H1 (cell line): ENCODE results near the gene MALT1. TPM values are rescaled to one million over a fixed set of nuclear protein-coding genes. Genes with fewer than 3 reads are reported as not detected.

Experiments
- CTCF ChIA-PET: fragments of 300-600 bp; sonication (Branson Sonifier 250); formaldehyde crosslinking; loops from one replicate; lab custom pipeline; 2021; ENCODE audit not compliant: partially characterized antibody; lab: Charles Lee
- POLR2A ChIA-PET: fragments of 300-600 bp; sonication (Branson Sonifier 250); formaldehyde crosslinking; loops from one replicate; lab custom pipeline; 2021; ENCODE audit warnings: inconsistent platforms; ENCODE audit not compliant: partially characterized antibody; lab: Charles Lee
- DNase-seq, 2 experiments: peaks; one replicate each; pipeline versions ENCODE4 v3.0.0 to v3.0.0-alpha.2; 2010 to 2022; ENCODE audit warnings: low spot score in 2 of 2, low read depth in 1 of 2, mixed read lengths in 1 of 2
- FAIRE-seq: peaks from 2 replicates; lab custom pipeline; 2011; peaks lifted over from hg19 to GRCh38; lab: Jason Lieb, UNC
- H2AFZ ChIP-seq: 2 replicates; pipeline ENCODE4 v1.8.1; 2012; ENCODE audit warnings: low read length, inconsistent platforms
- H2AK5ac ChIP-seq: 2 replicates; pipeline ENCODE4 v1.6.1; 2013; ENCODE audit warnings: low read depth, low read length
- H2BK120ac ChIP-seq: replicated peaks from 2 replicates; pipeline ENCODE3; 2013; ENCODE audit warnings: low read depth, low read length, inconsistent platforms
- H2BK12ac ChIP-seq: 2 replicates; pipeline ENCODE4 v1.6.1; 2013; ENCODE audit warnings: low read depth, low read length
- H2BK15ac ChIP-seq: 2 replicates; pipeline ENCODE4 v1.6.1; 2013; ENCODE audit warnings: low read length
- H2BK20ac ChIP-seq: 2 replicates; pipeline ENCODE4 v1.6.1; 2013; ENCODE audit warnings: low read length
- H2BK5ac ChIP-seq: 2 replicates; pipeline ENCODE4 v1.6.1; 2013; ENCODE audit warnings: low read depth, low read length
- H3K14ac ChIP-seq: 2 replicates; pipeline ENCODE4 v1.6.1; 2013; ENCODE audit warnings: inconsistent platforms; ENCODE audit not compliant: insufficient read length
- H3K18ac ChIP-seq: 2 replicates; pipeline ENCODE4 v1.6.1; 2013; ENCODE audit warnings: low read length; ENCODE audit errors: extremely low read depth
- H3K23ac ChIP-seq: 2 replicates; pipeline ENCODE4 v1.6.1; 2013; ENCODE audit warnings: inconsistent platforms; ENCODE audit not compliant: insufficient read length
- H3K23me2 ChIP-seq: 2 replicates; pipeline ENCODE4 v1.6.1; 2013; ENCODE audit warnings: low read depth, low read length
- H3K27ac ChIP-seq: 2 replicates; pipeline ENCODE4 v1.6.1; 2011; ENCODE audit warnings: low read depth, low read length, inconsistent platforms
- H3K27me3 ChIP-seq, 4 experiments: replicated peaks in 1 of 4; 1 replicate in 1 of 4; 2 replicates in 3 of 4; pipeline versions ENCODE4 v1.6.1 to v1.8.1; 2011 to 2013; ENCODE audit warnings: low read length in 3 of 4, mild to moderate bottlenecking in 3 of 4, inconsistent platforms in 2 of 4, mixed read lengths in 2 of 4, moderate library complexity in 1 of 4; ENCODE audit not compliant: control insufficient read depth in 3 of 4, insufficient read depth in 3 of 4; ENCODE audit errors: extremely low read depth in 1 of 4
- H3K36me3 ChIP-seq, 4 experiments: 2 replicates each; pipeline versions ENCODE4 v1.6.1 to v1.8.1; 2011 to 2013; ENCODE audit warnings: mild to moderate bottlenecking in 4 of 4, low read length in 3 of 4, moderate library complexity in 2 of 4, control low read depth in 1 of 4, inconsistent platforms in 1 of 4; ENCODE audit not compliant: insufficient read depth in 4 of 4, control insufficient read depth in 2 of 4
- H3K4ac ChIP-seq: replicated peaks from 2 replicates; pipeline ENCODE3; 2013; ENCODE audit warnings: low read length, low read depth, mixed read lengths, inconsistent platforms; ENCODE audit not compliant: insufficient read length
- H3K4me1 ChIP-seq, 4 experiments: replicated peaks in 1 of 4; 1 replicate in 1 of 4; 2 replicates in 3 of 4; pipeline versions ENCODE4 v1.6.1 to v1.8.1; 2011 to 2013; ENCODE audit warnings: low read length in 3 of 4, inconsistent platforms in 2 of 4, mixed read lengths in 1 of 4; ENCODE audit not compliant: insufficient read depth in 4 of 4, control insufficient read depth in 3 of 4
- H3K4me2 ChIP-seq, 2 experiments: 2 replicates each; pipeline versions ENCODE4 v1.6.1 to v1.8.1; 2011 to 2013; ENCODE audit warnings: low read depth in 2 of 2, low read length in 2 of 2, control low read depth in 1 of 2, inconsistent platforms in 1 of 2, mild to moderate bottlenecking in 1 of 2; ENCODE audit not compliant: insufficient read depth in 1 of 2
- H3K4me3 ChIP-seq, 4 experiments: fragments of 200-600, 300-600 bp in 1 of 4; sonication (generic), shearing (Covaris generic), sonication (Bioruptor Twin) in 1 of 4; 2 replicates each; pipeline versions ENCODE4 v1.5.1 to v1.8.1; 2011 to 2016; ENCODE audit warnings: low read length in 4 of 4, low read depth in 3 of 4, control low read depth in 2 of 4, inconsistent platforms in 2 of 4, mild to moderate bottlenecking in 2 of 4, mixed read lengths in 1 of 4, moderate library complexity in 1 of 4; ENCODE audit not compliant: insufficient read depth in 2 of 4; ENCODE audit errors: extremely low read depth in 1 of 4
- H3K56ac ChIP-seq: replicated peaks from 2 replicates; pipeline ENCODE3; 2013; ENCODE audit warnings: low read depth, mild to moderate bottlenecking, mixed read lengths, low read length, inconsistent platforms; ENCODE audit not compliant: insufficient read length
- H3K79me1 ChIP-seq: 2 replicates; pipeline ENCODE4 v1.6.1; 2013; ENCODE audit warnings: low read depth, low read length, control low read depth
- H3K79me2 ChIP-seq, 2 experiments: 2 replicates each; pipeline versions ENCODE4 v1.6.1 to v1.8.1; 2012 to 2013; ENCODE audit warnings: low read length in 2 of 2, mild to moderate bottlenecking in 2 of 2, inconsistent platforms in 1 of 2; ENCODE audit not compliant: insufficient read depth in 2 of 2, control insufficient read depth in 1 of 2
- H3K9ac ChIP-seq, 4 experiments: replicated peaks in 1 of 4; 1 replicate in 1 of 4; 2 replicates in 3 of 4; pipeline versions ENCODE4 v1.6.1 to v1.8.1; 2011 to 2013; ENCODE audit warnings: low read depth in 3 of 4, low read length in 3 of 4, control low read depth in 2 of 4, mild to moderate bottlenecking in 2 of 4, moderate library complexity in 2 of 4, inconsistent platforms in 1 of 4; ENCODE audit errors: extremely low read depth in 1 of 4
- H3K9me3 ChIP-seq, 2 experiments: 2 replicates each; pipeline versions ENCODE4 v1.6.1 to v1.8.1; 2012 to 2013; ENCODE audit warnings: mild to moderate bottlenecking in 2 of 2, moderate library complexity in 2 of 2, control low read depth in 1 of 2, inconsistent platforms in 1 of 2, low read depth in 1 of 2, low read length in 1 of 2, mixed read lengths in 1 of 2; ENCODE audit not compliant: insufficient read depth in 2 of 2
- H4K20me1 ChIP-seq, 2 experiments: replicated peaks in 1 of 2; 2 replicates each; pipeline versions ENCODE3 to v1.8.1; 2011 to 2013; ENCODE audit warnings: inconsistent platforms in 2 of 2, low read length in 2 of 2, mild to moderate bottlenecking in 1 of 2; ENCODE audit not compliant: insufficient read depth in 2 of 2, control insufficient read depth in 1 of 2
- H4K5ac ChIP-seq: 2 replicates; pipeline ENCODE4 v1.6.1; 2013; ENCODE audit warnings: low read length, low read depth, mixed read lengths, inconsistent platforms; ENCODE audit not compliant: insufficient read length
- H4K8ac ChIP-seq: 2 replicates; pipeline ENCODE4 v1.8.0; 2013; ENCODE audit warnings: mild to moderate bottlenecking, moderate library complexity, low read length, inconsistent platforms; ENCODE audit not compliant: insufficient read depth; ENCODE audit errors: extremely low read depth
- H4K91ac ChIP-seq: replicated peaks from 2 replicates; pipeline ENCODE3; 2013; ENCODE audit warnings: low read length, mixed read lengths, inconsistent platforms; ENCODE audit not compliant: insufficient read length
- ATF3 ChIP-seq: IDR thresholded peaks from 2 replicates; pipeline ENCODE4 v1.6.1; 2011; ENCODE audit warnings: low read depth, mild to moderate bottlenecking, low read length; ENCODE audit not compliant: insufficient read depth
- CREB1 ChIP-seq: IDR thresholded peaks from 2 replicates; pipeline ENCODE4 v1.6.1; 2012; ENCODE audit warnings: inconsistent platforms
- EZH2 ChIP-seq: fragments of 200-600 bp; sonication (generic); IDR thresholded peaks from 2 replicates; pipeline ENCODE4 v1.7.1; 2012; ENCODE audit warnings: low read depth, mild to moderate bottlenecking, moderate library complexity, low read length, inconsistent platforms; ENCODE audit not compliant: severe bottlenecking
- KDM1A ChIP-seq: fragments of 200-600, 300-600 bp; sonication (generic); IDR thresholded peaks from 2 replicates; pipeline ENCODE4 v1.7.1; 2016; ENCODE audit warnings: mild to moderate bottlenecking, low read length, borderline replicate concordance
- POLR2A ChIP-seq, 2 experiments: IDR thresholded peaks; 1 replicate in 1 of 2; 2 replicates in 1 of 2; pipeline ENCODE4 v1.6.1; 2011; ENCODE audit warnings: low read depth in 2 of 2, low read length in 2 of 2, mild to moderate bottlenecking in 2 of 2; ENCODE audit errors: control extremely low read depth in 1 of 2
- RAD21 ChIP-seq, 2 experiments: IDR thresholded peaks in 1 of 2; conservative IDR thresholded peaks in 1 of 2; 2 replicates each; pipeline ENCODE4 v1.6.1; 2011; ENCODE audit warnings: low read depth in 2 of 2, low read length in 2 of 2, improper control_type of control experiment in 1 of 2, inconsistent platforms in 1 of 2, mild to moderate bottlenecking in 1 of 2, moderate library complexity in 1 of 2
- RNF2 ChIP-seq: fragments of 200-900, 300-1000 bp; sonication (generic); IDR thresholded peaks from 2 replicates; pipeline ENCODE4 v1.7.1; 2016; ENCODE audit warnings: borderline replicate concordance, low read depth, mild to moderate bottlenecking, antibody characterized with exemption, low read length; ENCODE audit not compliant: poor library complexity, severe bottlenecking; ENCODE audit errors: missing control alignments
- SUZ12 ChIP-seq: fragments of 200-600 bp; sonication (generic); IDR thresholded peaks from 2 replicates; pipeline ENCODE4 v1.6.1; 2012; ENCODE audit warnings: mild to moderate bottlenecking, inconsistent platforms, low read length, moderate library complexity, mixed read lengths
- TEAD4 ChIP-seq: IDR thresholded peaks from 2 replicates; pipeline ENCODE4 v1.6.1; 2012; ENCODE audit warnings: low read depth, low read length, inconsistent platforms, mixed read lengths
- USF2 ChIP-seq: IDR thresholded peaks from 2 replicates; pipeline ENCODE4 v1.6.1; 2011; ENCODE audit warnings: low read length, improper control_type of control experiment
- WGBS, 2 experiments: shearing (Covaris generic) in 1 of 2; methylation state at CpG; one replicate each; pipeline versions ENCODE4 v1.1.6 to v1.1.7; 2013 to 2015; ENCODE audit warnings: low lambda C conversion rate in 2 of 2, mixed read lengths in 2 of 2, inconsistent platforms in 1 of 2, low coverage in 1 of 2, missing lambda C conversion rate in 1 of 2; ENCODE audit not compliant: insufficient replicate concordance in 2 of 2, insufficient coverage in 1 of 2, insufficient read length in 1 of 2; ENCODE audit errors: extremely low coverage in 1 of 2, missing lambda C conversion rate in 1 of 2; 5-methylcytosine and 5-hydroxymethylcytosine counted together
- polyA plus RNA-seq, 7 experiments: library from polyadenylated mRNA; depleted of rRNA in 3 of 7; stranded (reverse) in 5 of 7; unstranded in 2 of 7; fragments of >200 nt in 5 of 7; fragments of 200-250 nt in 2 of 7; gene quantifications; 1 replicate in 5 of 7; 2 replicates in 1 of 7; 4 replicates in 1 of 7; pipeline versions ENCODE4 v1.2.1 to v1.2.3, GENCODE V29; 2011 to 2013; ENCODE audit warnings: missing spikeins in 2 of 7, mixed read lengths in 2 of 7
- total RNA-seq: library from RNA; stranded (reverse); fragmentation: NEBNext Ultra II Directional; extraction: Animal tissue kit (Norgen Biotek cat#: 25700); gene quantifications from 2 replicates; pipeline ENCODE4 v1.2.1, GENCODE V29; 2021

Gene MALT1
- total and polyA plus RNA-seq, 2 of the 8 experiments (the other 6 are each of a cell fraction or from before 2014, with no cell fraction given): 10.7 to 25.9 TPM

- Histone ChIP-seq H3K56ac (peak overlapping the region; percentile 16), H3K23ac (no peak overlapping the region), H2BK5ac (peak overlapping the region; percentile 50; the same call in 1 of the 2 replicates), H3K79me2 (no peaks in the 10 kb centered on the region), H4K8ac (no peak overlapping the region), H3K27me3 (no peaks in the 10 kb centered on the region), H3K18ac (no peak overlapping the region), H3K4me1 (peaks cover 5 to 17% (median 11%) of the 10 kb centered on the region in 4 experiments), H3K4ac (peak overlapping the region; percentile 96), H3K23me2 (no peaks in the 10 kb centered on the region; the same call in 1 of the 2 replicates), H3K14ac (no peak overlapping the region), H2BK12ac (peak overlapping the region; percentile 96), H3K27ac (no peak overlapping the region), H2AFZ (peak overlapping the region; percentile 90), H4K5ac (peak overlapping the region; percentile 8), H3K79me1 (no peaks in the 10 kb centered on the region), H2BK20ac (peak overlapping the region; percentile 37), H3K36me3 (no peaks in the 10 kb centered on the region), H3K4me2 (no peak overlapping the region), H3K9ac (0 out of 7 replicates have a peak overlapping the region, but pooled peaks of 1 of the 4 experiments have one; percentile 5), H4K91ac (peak overlapping the region; percentile 99), H4K20me1 (no peaks in the 10 kb centered on the region), H2BK120ac (peak overlapping the region; percentile 84), H2BK15ac (peak overlapping the region; percentile 67), H3K9me3 (no peaks in the 10 kb centered on the region), H2AK5ac (peak overlapping the region; percentile 99), H3K4me3 (no peak overlapping the region)
- FAIRE-seq (peak; percentile 97), DNase-seq (peak; percentile 56 to 86)
- WGBS, 2 experiments: 33% methylated on average over 10 of the region's 10 CpGs; no CpG with 5 or more reads in 1 of the 2 experiments
- CTCF ChIA-PET: interaction anchor here (0.6 to 26.9 kb wide), 54 partner anchors 8 to 303 kb away, joined by 3 to 591 read pairs (median 4); no protein-coding TSS in a partner anchor
- POLR2A ChIA-PET: interaction anchor here (0.8 to 6.5 kb wide), 6 partner anchors 57 to 114 kb away, joined by 3 to 34 read pairs (median 4); partner anchors contain the start of gene ZNF532
- no peak for TF ChIP-seq EZH2
- no peak for TF ChIP-seq USF2
- TF ChIP-seq KDM1A: no peak
- TF ChIP-seq RAD21 (IDR thresholded peaks at IDR 0.05 in 1 of 2, conservative IDR thresholded peaks at IDR 0.05 in 1 of 2; ENCODE audit: low read depth in 2 of 2, low read length in 2 of 2): peak; percentile 95 to 98
- TF ChIP-seq TEAD4: 0 out of 2 replicates have a peak, but pooled peaks have one; percentile 1
- TF ChIP-seq RNF2: no peak
- TF ChIP-seq CREB1: no peak
- no peak for TF ChIP-seq SUZ12
- TF ChIP-seq ATF3: no peak
- no peak for TF ChIP-seq POLR2A (IDR thresholded peaks at IDR 0.05; ENCODE audit: control extremely low read depth in 1 of 2, low read depth in 2 of 2, low read length in 2 of 2)
These were observed 110.4 kb downstream of the MALT1 start for GRCh38 chr18:58781627-58782194.
